NOMO-1 treated with dmso at 0.1 percent for 144 hours (cell line): ENCODE data around the gene KCNQ1.

ENCODE experiments used
- DNase-seq: peaks from one replicate; lab custom pipeline; 2025; ENCODE audit not compliant: unreplicated experiment; lab: John Stamatoyannopoulos, UW

The KCNQ1 gene

GRCh38 chr11:2586793-2587131, 142.0 kb downstream of the KCNQ1 start:
- DNase-seq = no peak

- no peak for DNase-seq
Observed at GRCh38 chr11:2587132-2587930, 142.5 kb downstream of the KCNQ1 start.

DNA sequence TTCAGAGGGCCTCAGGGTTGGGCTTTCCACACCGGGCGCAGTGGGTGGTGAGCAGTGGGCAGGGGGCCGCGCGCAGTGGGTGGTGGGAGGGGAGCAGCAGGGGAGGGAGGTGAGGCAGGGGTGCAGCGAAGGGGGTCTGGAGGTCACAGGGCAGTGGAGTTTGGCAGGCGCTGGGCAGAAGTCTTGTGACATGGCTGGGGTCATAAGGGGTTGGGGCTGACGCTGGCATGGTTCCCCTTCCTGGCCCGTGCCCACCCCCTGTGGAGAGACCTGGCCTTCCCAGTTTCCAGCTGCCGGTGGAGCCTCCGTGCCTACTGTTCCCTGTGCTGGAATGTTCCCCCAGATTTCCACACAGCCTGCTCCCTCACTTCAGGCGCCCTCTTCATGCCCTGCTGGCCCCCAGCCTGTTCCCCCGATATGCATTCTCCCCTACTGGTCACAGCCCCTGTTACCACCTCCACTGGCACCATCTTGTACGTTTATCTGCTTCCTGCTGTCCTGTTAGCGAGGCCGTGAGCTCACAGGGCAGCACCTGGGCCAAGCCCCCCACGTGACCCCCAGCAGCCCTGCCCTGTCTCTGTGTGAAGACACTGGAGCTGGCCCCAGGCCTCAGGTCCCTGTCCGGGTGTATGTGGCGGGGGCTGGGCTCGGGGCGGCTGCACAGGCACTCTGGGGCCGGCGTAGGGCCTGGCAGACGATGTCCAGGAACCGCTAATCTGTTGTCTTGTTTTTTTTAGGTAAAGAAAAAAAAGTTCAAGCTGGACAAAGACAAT, 143.4 kb downstream of the KCNQ1 start:
- no peak for DNase-seq

DNA sequence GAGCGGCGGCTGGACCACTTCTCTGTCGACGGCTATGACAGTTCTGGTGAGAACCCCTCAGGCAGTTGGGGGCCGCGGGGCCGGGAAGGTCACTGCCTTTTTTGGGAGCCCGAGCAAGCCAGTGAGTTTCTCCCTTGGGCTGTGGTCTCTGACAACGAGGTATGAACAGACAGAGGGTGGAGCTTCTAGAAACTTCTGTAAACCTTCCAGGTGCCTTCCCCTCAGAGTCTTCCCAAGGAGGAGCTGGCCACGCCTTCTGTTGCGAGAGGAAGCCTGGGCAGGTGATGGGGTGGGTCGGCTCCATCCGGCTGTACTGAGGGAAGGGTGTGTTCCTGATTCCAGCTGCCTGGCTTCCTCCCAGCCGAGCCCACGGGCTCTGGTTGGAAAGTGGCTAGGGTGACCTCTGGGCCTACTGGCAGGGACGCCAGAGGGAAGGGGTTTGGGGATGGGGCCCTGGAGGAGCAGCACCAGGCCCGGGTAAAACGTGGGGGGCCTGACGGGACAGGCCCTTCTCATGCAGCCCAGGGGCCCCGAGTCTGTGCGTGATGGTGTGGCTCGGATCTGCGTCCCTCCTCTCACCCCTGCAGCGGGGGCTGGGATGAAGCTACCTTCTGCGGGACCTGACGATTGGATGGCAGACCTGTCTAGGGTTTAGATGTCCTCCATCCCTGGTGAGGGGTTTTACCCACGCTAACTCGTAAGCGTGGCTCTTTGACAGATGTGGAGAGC, 144.2 kb downstream of the KCNQ1 start:
- DNase-seq = no peak

DNA sequence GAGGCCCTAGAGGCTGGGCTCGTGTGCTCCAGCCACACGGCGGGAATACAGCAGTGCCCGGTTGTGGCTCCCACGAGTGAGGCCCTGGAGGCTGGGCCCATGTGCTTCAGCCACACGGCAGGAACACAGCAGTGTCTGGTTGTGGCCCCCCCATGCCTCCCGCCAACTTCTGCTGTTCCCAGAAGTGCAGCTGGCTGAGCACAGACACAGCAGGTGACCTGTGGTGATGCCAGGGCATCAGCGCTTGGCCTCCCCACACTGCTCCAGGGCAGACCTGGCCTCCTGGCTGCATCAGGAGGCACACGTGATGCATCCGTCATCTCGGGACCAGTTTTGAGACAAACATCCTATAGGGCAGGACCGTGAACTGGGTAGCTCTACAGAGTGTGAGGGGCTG, 144.7 kb downstream of the KCNQ1 start:
- no peak for DNase-seq

DNA sequence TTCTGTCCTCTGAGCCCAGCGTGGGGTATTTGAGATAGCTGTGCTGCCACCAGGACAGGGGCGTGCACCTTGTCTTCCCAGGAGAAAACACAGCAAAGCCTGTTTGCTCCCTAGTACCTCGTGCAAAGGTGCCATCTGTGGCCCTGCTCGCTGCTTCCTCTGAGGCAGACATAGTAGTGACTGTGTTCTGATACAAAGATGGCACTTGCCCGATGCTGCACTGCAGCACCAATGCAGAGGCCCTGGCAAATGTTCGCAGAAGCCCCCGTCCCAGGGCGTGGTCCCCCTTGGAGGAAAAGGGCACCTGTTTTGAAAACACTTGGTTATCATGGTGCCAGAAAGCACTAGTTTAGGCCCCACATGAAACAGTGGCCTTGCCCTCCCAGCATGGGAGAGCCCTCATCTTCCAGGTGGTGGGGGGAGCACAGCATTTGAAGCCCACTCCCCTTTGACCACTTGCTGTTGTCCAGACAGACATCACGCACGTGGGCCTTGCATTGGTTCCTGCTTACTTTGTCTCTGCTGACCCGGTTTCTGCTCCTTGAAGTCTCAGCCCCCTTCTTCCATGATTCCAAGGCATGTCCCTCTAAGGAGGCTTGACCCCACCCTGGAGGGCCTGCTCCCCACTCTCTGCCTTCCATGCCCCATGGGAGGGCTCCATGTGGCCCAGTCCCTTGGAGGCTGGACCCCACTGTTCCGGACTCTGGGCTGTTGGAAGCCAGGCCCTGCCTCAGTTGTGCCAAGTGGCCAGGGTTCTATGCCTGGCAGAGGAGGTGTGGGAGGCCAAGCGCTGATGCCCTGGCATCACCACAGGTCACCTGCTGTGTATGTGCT, 145.5 kb downstream of the KCNQ1 start:
- DNase-seq = no peak

GRCh38 chr11:2590965-2591754, 146.4 kb downstream of the KCNQ1 start:
- DNase-seq = no peak

DNA sequence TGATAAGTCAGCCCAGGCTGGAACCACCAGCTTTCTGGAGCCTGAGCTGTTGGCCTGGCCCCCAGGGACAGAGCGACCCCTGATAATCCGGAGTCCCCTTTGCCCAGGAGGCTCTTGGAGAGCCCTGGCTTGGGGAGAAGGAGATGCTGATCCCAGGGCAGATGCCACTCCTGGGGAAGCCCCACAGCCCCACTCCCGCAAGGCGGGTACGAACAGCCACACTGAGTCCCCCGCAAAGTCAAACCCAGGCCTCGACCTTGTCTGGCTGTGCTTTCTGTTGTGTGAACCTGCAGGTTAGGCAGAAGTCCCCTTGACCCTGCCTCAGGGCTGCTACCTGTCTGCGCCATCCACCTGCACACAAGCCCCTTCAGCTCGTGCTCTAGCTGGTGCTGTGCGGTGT, 147.0 kb downstream of the KCNQ1 start:
- DNase-seq = no peak

- no peak for DNase-seq
Observed at GRCh38 chr11:2592559-2593392, 148.0 kb downstream of the KCNQ1 start.

- no peak for DNase-seq
Observed at GRCh38 chr11:2593393-2593950, 148.7 kb downstream of the KCNQ1 start.

GRCh38 chr11:2594267-2594666, 149.5 kb downstream of the KCNQ1 start:
- no peak for DNase-seq

DNA sequence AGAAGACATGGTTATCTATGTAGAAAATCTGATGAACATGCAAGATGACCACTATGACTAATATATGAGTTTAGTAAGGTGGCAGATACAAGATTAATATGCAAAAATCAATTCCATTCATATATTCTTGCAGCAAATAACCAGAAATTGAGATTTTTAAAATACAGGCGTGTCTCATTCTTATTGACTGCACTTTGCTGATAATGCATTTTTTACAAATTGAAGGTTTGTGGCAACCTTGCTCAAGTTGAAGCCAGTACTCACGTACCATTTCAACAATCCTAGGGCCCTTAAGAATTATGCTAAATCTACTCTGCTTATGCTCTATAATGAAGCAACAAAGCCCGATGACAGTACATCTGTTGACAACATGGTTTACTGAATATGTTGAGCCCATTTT, 150.4 kb downstream of the KCNQ1 start:
- no peak for DNase-seq

DNA sequence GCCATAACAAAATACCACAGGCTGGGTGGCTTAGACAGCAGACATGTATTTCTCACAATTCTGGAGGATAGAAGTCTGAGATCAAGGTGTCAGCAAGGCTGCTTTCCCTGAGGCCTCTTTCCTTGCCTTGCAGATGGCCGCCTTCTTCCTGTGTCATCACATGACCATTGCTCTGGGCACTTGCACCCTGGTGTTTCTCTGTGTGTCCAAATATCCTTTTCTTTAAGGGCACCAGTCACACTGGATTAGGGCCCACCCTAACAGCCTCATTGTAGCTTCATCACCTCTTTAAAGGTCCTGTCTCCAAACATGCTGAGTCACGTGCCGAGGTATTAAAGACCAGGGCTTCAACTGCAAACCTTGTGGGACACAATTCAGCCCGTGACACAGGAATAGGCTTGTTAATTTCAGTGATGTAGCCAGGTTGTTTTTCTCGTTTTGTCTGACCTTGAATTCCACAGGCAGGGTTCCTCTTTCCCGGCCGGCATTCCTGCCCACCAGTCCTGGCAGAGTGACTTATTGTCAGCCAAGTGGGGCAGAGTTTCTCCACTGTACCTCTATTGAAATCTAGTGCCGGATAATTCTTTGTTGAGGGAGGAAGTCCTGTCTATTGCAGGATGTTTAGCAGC, 154.9 kb downstream of the KCNQ1 start:
- no peak for DNase-seq

DNA sequence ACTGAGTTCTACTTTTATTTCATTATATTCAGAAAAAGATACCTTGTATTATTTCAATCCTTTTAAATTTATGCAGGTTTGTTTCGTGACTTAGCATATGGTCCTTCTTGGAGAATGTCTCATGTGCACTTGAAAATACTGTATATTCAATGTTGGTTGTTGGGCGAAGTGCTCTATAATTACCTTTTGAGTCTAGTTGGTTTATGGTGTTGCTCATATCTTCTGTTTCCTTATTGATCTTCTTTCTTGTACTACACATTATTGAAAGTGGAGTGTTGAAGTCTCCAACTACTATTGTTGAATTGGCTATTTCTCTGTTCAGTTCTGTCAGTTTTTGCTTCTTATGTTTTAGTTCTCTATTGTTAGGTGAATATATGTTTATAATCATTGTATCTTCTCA, 164.5 kb downstream of the KCNQ1 start:
- no peak for DNase-seq

DNA sequence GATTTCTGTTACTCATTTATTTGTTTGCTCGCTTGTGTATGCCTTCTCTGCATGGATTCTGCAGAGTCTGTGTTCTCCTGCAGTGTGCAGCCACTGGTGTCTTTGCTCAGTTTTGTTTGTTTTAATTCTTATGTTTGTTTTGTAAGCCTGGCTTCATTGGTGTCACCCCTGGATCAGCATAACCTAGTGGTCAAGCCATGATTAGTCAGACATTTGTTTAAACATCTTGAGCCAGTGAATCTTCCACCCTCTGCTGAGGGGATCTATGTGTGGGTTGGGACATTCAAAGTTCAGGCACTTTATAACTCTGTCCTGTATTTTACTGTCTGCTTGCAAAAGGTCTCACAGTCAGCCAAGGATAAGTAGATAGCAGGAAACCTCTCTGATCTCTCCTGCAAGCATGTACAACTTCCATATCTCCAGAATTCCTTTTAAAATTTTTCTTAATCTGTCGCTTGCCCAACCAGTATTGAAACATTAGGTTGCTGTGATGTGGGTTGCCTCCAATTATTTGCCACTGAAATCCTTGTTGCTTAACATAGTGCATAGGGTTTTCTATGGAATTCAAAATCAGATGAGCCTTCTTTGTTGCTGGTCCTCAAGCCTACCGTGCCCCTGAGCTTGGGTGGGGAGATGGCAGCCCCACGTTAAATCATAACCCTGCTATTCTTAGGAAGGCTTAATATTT, 168.2 kb downstream of the KCNQ1 start:
- no peak for DNase-seq

DNA sequence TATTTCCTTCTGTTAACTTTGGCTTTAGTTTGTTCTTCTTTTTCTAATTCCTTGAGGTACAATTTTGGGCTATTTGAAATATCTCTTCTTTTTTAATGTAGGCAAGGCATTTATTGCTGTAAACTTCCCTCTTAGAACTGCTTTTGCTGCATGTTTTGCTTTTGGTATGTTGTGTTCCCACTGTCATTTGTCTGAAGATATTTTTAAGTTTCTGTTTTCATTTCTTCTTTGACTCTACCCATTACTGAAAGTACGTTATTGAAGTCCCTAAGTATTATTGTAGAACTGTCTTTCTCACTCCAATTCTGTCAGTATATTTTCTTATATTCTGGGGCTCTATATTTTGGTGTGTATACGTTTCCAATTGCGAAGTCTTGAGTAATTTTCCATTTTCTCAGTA, 177.1 kb downstream of the KCNQ1 start:
- DNase-seq = no peak

- no peak for DNase-seq
Observed at GRCh38 chr11:2625183-2625582, 180.4 kb downstream of the KCNQ1 start.

DNA sequence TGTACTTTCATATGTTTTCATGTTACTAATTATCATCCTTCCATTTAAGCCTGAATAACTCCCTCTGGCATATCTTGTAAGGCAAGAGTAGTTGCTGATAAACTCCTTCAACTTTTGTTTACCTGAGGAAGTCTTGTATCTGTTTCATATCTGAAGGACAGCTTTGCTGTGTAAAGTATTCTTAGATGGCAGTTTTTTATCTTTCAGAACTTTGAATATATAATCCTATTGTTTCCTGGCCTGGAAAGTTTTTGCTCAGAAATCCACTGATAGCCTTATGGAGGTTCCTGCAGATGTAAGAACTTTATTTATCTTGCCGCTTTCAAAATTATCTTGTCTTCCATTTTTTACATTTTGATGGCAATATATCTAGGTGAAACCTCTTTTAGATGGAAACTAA, 185.9 kb downstream of the KCNQ1 start:
- DNase-seq = no peak
